Nucleus accumbens (tissue), 56 donors: ENCODE results near the gene CROT.
"Not testable (repeated sequence)": the region's sequence is repeated elsewhere in the genome, so short reads cannot be mapped to it uniquely, and the experiment has no call there.

ENCODE experiments used
- DNase-seq, 56 donors: peaks; one replicate each; lab custom pipeline; 2025; lab: John Stamatoyannopoulos, UW

Gene CROT, protein sequence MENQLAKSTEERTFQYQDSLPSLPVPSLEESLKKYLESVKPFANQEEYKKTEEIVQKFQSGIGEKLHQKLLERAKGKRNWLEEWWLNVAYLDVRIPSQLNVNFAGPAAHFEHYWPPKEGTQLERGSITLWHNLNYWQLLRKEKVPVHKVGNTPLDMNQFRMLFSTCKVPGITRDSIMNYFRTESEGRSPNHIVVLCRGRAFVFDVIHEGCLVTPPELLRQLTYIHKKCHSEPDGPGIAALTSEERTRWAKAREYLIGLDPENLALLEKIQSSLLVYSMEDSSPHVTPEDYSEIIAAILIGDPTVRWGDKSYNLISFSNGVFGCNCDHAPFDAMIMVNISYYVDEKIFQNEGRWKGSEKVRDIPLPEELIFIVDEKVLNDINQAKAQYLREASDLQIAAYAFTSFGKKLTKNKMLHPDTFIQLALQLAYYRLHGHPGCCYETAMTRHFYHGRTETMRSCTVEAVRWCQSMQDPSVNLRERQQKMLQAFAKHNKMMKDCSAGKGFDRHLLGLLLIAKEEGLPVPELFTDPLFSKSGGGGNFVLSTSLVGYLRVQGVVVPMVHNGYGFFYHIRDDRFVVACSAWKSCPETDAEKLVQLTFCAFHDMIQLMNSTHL

DNA sequence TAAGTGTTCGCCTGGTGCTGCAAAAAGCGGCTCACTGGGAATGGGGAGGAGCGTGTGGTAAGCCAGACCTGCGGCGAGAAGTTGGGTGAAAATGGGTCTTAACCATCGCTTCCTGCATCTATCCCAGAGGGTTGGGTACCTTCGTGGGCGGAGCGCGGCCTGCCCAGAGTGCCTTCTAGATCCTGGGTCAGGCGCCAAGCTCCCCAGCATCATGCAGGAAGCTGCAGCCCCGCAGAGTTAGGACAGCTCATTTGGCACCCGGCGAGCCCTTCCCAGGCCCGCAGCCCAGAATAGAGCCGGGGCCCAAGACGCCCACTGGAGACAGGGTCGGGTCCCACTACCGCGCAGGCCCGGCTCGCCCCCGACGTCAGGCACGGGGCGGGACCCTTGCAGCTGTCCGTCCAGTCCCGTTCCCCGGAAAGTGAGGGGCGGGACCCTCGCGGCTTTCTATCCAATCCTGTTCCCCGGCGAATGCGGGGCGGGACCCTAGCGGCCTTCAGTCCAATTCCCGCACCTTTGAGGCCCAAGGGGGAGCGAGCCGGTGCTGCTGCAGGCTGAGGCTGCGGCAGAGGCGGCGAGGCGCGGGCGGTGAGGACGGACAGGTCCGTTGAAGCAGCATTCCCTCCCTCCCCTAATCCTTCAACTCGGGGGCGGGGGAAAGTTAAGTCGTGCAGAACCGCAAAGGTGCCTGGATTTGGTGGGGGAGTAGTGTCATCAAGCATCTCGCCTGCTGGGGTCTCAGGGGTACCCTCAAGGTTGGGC lies at the start of gene CROT:
TSS of gene CROT (plus strand) at position 499 of the 762 bp plus-strand sequence. CDS start 3,405 bp downstream, outside the sequence.
- DNase-seq: peak; percentile 37 to 99 (median 95)

DNA sequence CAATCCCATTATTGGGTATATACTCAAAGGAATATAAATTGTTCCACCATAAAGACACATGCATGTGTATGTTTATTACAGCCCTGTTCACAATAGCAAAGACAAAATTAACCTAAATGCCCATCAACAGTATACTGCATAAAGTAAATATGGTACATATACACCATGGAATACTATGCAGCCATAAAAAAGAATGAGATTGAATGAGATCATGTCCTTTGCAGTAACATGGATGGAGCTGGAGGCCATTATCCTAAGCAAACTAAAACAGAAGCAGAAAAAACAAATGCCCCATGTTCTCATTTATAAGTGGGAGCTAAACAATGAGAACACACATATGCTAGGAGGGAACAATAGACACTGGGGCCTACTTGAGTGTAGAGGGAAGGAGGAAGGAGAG lies 44.7 kb upstream of the CROT start:
- no peak for DNase-seq

DNA sequence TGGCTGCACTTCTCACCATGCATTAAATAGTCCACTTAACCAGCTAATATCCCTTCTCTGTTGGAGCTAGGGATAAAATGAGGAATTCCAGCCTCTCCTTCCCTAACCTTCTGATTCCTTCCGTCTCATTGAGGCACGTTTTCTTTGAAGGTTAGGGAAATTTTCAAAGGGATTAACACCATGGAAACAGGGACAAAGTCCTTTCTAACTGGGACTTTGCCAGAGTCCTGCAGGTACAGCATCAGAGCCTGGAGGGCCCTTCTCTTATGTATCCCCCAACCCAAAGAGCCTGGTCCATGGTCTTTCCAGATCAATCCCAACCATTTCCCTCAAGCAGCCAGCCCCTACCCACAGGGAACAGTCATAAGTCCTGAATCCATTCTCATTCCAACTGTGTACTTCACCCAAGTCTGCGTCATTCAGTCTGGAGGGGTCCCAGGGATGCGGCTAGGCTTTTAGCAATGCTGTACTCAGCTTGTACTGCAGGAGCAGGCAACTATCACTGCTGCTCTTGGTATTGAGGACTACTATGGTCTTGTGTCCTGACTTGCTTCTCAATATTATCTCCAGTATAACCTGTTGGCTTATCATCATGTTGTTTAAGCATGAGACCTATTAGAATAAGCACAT lies 34.6 kb upstream of the CROT start:
- DNase-seq: no peak

DNA sequence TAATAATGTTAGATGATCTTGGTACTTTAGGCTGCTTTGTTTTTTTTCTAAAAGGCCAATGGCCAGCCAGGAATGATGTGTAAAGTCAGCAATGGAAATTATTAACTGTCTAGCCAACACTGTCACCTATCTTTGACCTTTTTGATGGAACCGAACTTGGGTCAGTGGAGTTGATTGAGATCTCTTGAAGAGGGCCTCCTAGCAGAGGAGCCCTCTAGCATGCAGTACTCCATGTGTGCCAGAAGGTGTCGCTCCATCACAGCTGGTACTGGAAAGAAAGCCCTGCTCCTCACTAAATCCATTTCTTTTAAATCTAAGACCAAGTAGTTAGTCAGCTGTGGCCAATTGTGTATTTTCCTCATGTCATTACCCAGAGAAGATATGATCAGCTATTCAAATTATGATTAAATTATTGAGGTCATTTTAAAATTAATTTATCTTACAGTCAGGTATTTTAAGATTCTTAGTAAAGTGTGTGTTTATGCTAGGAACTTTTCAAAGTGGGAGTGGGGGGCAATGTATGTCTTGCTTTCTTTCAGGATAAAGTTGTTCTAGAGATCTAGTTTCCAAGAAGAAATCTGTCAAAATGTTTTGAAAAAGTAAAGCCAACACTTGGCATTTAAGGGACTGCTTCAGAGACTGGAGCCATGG lies 33.1 kb upstream of the CROT start:
- peak in 41 of 56 donors; percentile 2 to 81 (median 29) for DNase-seq

DNA sequence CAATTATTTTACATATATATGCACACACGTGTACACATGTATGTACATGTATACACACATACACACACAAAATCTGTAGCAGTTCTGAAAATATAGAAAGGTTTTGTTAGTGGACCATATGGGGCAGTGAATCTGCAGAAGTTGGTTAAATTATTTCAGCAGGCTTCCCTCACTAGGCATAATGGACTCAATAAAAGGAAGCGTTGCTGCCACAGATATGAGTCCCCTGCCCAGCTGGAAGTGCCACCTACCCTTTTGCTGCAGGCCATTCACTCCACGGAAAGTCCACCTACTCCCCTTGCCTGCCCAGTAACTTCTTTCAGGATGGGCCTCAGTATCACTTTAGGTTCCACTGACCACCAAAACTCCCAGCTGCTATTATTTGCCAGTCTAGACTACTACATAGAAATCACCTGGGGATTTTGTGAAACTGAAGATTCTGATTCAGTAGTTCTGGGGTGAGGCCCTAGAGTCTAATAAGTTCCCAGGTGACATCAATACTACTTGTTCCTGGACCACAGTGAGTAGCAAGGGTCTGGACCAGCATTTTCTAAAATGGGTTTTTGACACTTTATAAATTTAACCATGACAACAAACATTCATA lies 29.3 kb upstream of the CROT start:
- no peak for DNase-seq

DNA sequence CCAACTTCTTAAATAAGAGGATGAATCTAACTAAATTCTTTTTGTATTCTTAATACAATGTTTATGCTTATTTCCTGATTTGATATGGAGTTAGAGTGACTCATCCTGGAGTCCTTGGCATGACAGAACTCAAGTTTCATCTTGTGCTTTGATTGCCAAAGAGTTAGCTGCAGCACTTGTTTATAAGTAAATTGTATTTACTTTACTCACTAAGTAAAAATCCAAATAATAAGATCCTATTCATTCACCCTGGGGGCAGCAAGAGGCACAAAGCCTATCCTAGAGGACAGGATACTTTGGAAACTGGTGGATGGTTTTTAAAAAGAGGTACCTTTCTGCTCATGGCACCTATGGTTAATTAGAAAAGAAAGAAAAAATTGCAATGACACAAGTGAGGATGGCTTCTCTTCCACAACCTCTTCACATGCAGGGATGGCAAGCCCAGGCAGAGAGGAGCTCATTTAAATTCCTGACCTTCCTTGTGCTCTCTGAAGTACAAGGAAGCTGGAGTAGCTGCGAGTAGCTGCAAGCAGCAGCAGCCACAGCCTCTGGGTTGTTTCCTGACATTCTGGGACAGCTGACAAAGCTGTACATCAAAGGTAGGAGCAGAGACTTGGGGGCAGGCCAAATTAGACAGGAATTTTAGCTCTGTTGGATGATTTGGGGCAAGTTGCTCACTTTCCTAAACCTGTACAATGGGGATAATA lies 28.5 kb upstream of the CROT start:
- no peak for DNase-seq

DNA sequence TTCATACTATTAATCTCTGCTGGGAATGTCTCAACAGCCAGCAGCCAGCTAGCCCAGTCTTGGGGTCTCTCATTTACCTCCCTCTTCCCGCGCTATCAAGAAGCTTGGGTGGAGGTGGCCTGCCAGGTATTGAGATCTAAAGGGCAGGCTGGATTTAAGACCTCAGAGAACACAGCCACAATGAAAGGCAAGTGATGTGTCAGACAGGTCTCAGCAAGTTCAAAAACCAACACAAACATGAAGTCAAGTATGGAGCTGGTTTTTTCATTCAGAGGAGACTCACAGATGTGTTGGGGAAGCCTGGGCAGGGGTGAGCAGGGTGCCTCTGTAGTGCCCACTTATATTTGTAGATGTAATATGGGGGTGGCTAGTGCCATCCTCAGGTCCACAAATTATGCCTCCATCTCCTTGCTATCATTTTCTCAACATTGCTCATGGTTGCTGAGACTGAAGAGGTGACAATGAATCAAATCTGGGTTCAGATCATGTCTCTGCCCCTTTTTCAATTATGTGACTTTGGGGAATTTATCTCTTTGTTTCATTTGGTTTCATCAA lies 27.7 kb upstream of the CROT start:
- DNase-seq: no peak

DNA sequence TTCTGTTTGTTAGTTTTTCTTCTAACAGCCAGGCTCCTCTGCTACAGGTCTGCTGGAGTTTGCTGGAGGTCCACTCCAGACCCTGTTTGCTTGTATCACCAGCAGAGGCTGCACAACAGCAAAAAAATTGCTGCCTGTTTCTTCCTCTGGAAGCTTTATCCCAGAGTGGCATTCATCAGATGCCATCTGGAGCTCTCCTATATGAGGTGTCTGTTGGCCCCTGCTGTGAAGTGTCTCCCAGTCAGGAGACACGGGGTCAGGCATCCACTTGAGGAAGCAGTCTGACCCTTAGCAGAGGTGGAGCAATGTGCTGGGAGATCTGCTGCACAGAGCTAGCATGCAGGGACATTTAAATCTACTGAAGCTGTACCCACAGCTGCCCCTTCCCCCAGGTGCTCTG lies 26.7 kb upstream of the CROT start:
- no peak for DNase-seq

DNA sequence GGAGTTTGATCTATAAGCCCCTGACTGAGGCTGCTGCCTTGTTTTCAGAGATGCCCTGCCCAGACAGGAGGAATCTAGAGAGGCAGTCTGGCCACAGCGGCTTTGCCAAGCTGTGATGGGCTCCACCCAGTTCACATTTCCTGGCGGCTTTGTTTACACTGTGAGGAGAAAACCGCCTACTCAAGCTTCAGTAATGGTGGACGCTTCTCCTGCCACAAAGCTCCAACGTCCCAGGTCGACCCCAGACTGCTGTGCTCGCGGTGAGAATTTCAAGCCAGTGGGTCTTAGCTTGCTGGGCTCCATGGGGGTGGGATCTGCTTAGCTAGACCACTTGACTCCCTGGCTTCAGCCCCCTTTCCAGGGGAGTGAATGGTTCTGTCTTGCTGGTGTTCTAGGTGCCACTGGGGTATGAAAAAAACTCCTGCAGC lies 26.3 kb upstream of the CROT start:
- DNase-seq: not testable (repeated sequence)

DNA sequence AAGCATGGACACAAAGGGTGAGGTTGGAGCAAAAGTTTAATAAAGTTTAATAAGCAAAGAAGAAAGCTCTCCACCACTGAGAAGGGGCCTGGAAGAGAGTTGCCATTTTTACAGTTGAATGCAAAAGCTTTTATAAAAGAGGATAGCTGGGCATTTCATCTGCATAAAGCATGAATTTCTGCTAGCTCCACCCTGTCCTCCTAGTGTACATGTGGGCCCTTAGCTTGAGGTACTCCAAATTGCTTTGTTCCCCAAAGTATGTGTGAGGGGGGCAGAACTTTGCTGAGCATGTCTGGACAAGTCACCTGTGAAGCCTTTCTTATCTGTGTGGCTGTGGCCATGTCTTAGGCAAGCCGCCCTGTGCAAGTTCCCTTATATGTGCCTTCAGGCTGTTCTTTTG lies 22.6 kb upstream of the CROT start:
- DNase-seq: no peak

DNA sequence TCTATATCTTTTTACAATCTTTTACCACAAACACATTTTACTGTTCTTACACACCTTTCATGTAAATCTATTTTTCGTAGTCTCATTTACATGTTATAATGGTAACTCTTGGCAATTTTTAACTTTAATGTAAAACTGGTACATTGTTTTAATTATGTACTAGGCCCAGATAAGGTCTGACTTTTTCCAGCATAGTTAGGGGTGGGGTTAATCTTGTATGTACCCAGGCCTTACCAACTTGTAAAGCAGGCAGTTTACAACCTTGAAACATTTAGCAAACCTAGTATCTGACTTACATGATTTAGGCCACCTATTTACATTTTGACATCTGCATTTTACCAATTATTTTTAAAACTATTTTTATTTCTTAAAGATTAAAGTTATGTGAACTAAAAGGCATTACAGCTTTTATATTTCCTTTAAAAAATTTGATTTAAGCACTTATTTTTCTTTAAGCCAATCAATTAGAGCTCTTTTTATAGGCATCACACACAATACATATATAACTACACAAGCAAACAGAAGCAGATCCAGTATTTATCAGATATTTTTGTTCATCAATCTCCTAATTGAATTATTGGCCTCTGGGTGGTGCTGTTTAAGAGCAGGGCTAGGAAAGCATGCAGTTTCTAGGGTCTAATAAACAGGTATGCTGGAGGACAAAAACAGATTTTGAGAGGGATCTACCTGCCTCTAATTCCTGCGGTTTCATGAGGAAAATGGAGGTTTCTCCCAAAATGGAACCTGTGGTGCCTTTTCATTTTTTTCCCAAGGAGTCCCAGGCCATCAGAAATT lies 19.7 kb upstream of the CROT start:
- DNase-seq: no peak

DNA sequence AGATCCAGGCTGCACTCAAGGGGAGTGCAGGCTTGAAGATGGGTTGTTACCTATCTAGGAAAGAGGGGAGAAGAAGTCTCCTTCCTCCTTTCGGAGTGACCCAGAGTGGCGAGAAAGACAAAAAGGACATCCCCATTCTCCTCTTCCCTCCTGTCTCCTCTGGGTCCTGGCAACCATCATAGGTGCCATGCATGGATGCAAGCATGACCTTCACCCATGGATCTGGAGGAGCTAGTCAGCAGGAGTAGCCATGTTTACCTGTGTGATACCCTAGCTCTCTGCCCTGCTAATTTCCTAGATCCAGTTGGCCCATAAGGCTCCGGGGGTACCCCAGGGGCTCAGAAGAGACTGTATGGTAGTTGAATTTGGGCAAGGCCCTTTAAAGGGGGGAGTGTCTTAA lies 17.2 kb upstream of the CROT start:
- no peak for DNase-seq

DNA sequence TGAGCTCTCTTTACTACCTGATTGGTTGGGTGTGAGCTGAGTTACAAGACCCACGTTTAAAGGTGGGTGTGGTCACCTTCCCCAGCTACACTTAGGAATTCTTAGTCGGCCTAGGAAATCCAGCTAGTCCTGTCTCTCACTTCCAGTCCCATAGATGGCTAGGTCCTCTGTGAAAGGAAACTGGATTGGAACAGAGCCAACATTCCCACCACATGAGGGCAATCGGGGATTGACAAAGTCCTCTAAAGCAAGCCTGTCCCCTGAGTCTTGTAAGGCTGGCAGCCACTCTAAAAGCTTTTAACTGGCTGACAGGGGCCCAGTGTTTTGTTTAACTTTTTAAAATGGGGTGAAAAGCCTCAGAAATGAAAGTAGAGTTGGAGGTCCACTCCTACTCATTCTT lies 15.1 kb upstream of the CROT start:
- no peak for DNase-seq

DNA sequence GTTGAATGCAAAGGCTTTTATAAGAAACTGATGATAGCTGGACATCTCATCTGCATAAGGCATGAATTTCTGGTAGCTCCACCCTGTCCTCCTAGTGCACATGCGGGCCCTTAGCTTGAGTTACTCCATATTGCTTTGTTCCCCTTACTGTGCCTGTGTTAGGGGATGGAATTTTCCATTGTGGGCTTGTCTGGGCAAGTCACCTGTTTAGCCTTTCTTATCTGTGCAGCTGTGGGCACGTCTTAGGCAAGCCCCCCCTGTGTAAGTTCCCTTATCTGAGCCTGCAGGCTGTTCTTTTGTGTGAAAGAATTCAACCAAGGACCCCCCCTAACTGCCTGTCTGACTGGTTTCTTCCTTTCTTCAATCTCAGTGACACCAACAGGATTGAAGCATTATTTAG lies 14.5 kb upstream of the CROT start:
- no peak for DNase-seq

DNA sequence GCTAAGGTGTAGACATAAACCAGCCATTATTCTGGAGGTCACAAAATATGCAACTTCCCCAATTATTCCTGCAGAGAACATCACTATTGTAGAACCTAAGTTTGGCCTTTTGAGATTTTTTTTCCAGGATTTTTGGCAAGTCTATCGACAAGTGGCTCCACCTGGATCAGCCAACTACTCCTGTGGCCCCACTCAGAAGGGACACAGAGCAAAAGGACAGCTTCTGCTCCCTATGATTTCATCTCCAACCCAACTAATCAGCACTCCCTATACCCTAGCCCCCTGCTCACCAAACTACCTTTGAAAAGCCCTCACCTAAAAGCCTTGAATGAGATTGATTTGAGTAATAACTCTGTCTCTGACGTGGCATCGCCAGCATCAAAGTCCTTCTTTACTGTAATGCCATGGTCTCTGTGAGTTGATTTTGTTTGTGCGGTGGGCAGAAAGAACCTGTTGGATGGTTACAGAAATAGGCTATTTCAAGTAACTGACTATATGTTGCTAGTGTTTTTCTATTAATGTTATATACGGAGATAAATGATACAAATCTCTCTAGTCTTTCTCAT lies 13.7 kb upstream of the CROT start:
- DNase-seq: no peak

DNA sequence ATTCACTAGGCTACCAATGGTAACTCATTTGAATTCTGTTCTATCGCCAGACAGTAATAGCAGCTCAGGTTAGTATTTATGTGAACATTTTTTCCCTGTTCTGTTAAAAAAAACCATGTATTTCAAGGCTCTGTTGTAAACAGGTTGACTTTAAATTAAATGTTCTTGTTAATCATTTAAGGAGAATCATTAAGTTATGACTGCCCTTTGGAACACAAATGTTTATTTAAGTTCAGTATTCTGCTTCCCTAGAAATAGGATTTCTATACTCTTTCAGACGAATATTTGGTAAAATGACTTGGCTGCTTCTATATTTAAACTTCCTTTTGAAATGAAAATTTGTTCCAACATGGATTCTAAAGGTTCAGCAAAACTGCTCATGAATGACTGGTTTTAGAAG lies 13.1 kb upstream of the CROT start:
- DNase-seq: no peak

DNA sequence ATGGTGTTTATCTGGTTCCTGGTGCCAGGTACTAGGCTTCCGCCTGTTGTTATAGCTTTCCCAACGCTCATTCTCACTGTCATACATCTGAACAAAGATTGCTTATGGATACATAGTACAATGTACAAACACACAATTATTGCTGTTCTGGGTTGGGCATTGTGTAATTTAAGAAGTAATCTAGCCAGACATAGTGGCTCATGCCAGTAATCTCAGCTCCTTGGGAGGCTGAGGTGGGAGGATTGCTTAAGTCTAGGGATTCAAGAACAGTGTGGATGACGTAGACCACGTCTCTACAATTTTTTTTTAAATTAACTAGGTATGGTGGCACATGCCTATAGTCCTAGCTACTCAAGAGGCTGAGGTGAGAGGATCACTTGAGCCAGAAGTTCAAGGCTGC lies 9.3 kb upstream of the CROT start:
- no peak for DNase-seq

DNA sequence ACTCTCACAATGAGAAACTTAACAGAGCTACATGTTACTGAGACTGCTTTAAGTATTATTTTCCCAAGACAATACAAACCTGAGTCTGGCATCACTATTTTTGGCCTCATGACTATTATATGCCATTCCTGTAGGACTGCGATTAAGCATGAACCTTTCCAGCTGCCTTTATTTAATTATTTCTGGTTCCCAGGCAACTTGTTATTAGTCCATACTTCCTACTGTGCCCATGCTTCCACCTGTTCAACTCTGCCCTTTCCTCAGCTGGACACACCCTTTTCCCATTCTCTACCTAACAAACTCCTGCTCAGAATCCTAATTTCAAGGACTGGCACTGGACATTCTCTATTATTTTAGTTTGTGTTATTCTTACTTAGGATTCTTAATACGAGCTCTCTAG lies 8.1 kb upstream of the CROT start:
- no peak for DNase-seq
